Measurements from ENCODE around the gene RPL23. TPM values are rescaled to one million over a fixed set of nuclear protein-coding genes. Genes with fewer than 3 reads are reported as not detected.

The RPL23 gene
- total RNA-seq, 5 donors from 2014 or later (not counting 1 experiment from before 2014, with no cell fraction given): 1,638 to 2,124 (median 1,743) TPM

- ChIA-PET POLR2A (no interaction called here), CTCF (no interaction called here)
- Mint-ChIP-seq H3K4me3 (peak overlapping the region in 2 of 3 donors; percentile 28 to 99), H3K36me3 (peaks cover 26% of the 10 kb centered on the region), H3K9me3 (no peaks in the 10 kb centered on the region), H3K4me1 (peaks cover 88 to 94% (median 91%) of the 10 kb centered on the region in 3 donors), H3K27ac (peak overlapping the region; percentile 75 to 93), H3K27me3 (no peaks in the 10 kb centered on the region)
- no peak overlapping the region for H3K27ac ChIP-seq (ENCODE audit: low read length)
- no peak for ATAC-seq (replicated peaks in 1 of 4)
- 100% methylated on average over 2 of the region's 8 CpGs for WGBS (ENCODE audit: insufficient coverage)
- no peaks in the 10 kb centered on the region for H3K9me3 ChIP-seq
- no peaks in the 10 kb centered on the region for H3K27me3 ChIP-seq (replicated peaks in 1 of 2; ENCODE audit: control insufficient read depth in 2 of 2, extremely low read depth in 1 of 2, insufficient read depth in 2 of 2, low read length in 1 of 2)
- H3K4me1 ChIP-seq (ENCODE audit: control insufficient read depth in 1 of 2, extremely low read depth in 1 of 2, insufficient read depth in 2 of 2, low read length in 2 of 2): peaks cover 73 to 99% of the 10 kb centered on the region in 2 experiments
- peaks cover 15 to 66% of the 10 kb centered on the region in 2 donors for H3K36me3 ChIP-seq (ENCODE audit: control insufficient read depth in 2 of 2, extremely low read depth in 1 of 2, insufficient read depth in 1 of 2, low read length in 1 of 2)
- no peak for DNase-seq
- H3K4me3 ChIP-seq (ENCODE audit: control insufficient read depth in 1 of 2, extremely low read depth in 1 of 2, low read length in 1 of 2): peak overlapping the region in 1 of 2 donors; percentile 44
Observed at GRCh38 chr17:38886643-38887010, 33.1 kb upstream of the RPL23 start.

DNA sequence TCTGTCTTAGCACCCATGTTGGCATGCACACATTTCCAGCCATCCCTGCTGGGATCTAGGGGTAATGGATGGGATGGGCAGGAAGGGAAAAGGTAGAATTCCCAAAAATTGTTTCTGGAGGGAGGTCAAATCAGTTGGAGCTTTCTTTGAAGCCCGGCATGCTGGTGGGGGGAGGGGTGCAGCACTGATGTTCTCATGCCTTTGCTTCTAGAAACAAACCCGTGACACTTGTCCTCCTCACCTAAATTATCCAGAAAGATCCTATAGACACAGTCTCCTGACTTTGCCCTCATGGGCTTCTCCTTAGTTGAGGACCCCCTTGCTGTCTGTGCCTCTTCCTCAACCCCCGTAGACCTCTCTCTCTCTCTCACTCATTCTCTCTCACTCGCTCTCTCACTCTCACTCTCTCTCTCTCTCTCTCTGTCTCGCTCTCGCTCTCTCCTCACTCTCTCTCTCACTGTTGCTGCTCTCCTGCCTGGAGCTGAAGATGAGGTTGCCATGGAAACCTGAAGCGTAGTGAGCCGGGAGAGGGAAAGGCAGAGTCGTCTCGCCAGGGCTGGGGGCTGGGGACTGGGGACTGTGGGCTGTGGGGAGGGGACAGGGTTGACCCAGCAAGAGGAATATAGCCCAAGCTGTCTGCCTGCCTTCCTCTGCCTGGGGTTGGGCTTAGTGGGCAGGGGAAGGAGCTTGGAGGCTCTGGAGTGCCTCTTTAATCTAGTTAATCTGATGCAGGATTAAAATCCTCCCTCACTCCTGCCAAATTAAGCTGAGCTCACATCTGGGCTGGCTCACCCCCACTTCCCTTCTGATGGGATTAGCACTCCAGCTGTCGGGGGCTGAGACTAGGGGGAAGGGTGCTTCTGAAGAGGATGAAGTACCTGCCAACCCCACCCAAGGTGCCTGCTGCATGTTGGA lies 32.5 kb upstream of the RPL23 start:
- Mint-ChIP-seq H3K4me3 (peak overlapping the region; percentile 15 to 99 (median 29)), H3K27ac (peak overlapping the region; percentile 75 to 93), H3K4me1 (peaks cover 88 to 94% (median 91%) of the 10 kb centered on the region in 3 donors), H3K27me3 (no peaks in the 10 kb centered on the region), H3K36me3 (peaks cover 28% of the 10 kb centered on the region), H3K9me3 (no peaks in the 10 kb centered on the region)
- CTCF ChIA-PET: interaction anchor here in 1 of 2 donors (0.9 kb wide), 1 partner anchor 267 kb away, joined by 4 read pairs; no protein-coding TSS in a partner anchor
- ATAC-seq (replicated peaks in 1 of 4) (no peak), DNase-seq (no peak)
- Histone ChIP-seq H3K27ac (ENCODE audit: low read length) (peak overlapping the region; percentile 3), H3K36me3 (ENCODE audit: control insufficient read depth in 2 of 2, extremely low read depth in 1 of 2, insufficient read depth in 1 of 2, low read length in 1 of 2) (peaks cover 15 to 67% of the 10 kb centered on the region in 2 donors), H3K9me3 (no peaks in the 10 kb centered on the region), H3K4me3 (ENCODE audit: control insufficient read depth in 1 of 2, extremely low read depth in 1 of 2, low read length in 1 of 2) (peak overlapping the region in 1 of 2 donors; percentile 44), H3K4me1 (ENCODE audit: control insufficient read depth in 1 of 2, extremely low read depth in 1 of 2, insufficient read depth in 2 of 2, low read length in 2 of 2) (peaks cover 70 to 99% of the 10 kb centered on the region in 2 experiments), H3K27me3 (replicated peaks in 1 of 2; ENCODE audit: control insufficient read depth in 2 of 2, extremely low read depth in 1 of 2, insufficient read depth in 2 of 2, low read length in 1 of 2) (no peaks in the 10 kb centered on the region)
- 36% methylated on average over 5 of the region's 11 CpGs for WGBS (ENCODE audit: insufficient coverage)
- POLR2A ChIA-PET: interaction anchor here in 1 of 2 donors (0.6 kb wide), 1 partner anchor 13 kb away, joined by 4 read pairs; no protein-coding TSS in a partner anchor

DNA sequence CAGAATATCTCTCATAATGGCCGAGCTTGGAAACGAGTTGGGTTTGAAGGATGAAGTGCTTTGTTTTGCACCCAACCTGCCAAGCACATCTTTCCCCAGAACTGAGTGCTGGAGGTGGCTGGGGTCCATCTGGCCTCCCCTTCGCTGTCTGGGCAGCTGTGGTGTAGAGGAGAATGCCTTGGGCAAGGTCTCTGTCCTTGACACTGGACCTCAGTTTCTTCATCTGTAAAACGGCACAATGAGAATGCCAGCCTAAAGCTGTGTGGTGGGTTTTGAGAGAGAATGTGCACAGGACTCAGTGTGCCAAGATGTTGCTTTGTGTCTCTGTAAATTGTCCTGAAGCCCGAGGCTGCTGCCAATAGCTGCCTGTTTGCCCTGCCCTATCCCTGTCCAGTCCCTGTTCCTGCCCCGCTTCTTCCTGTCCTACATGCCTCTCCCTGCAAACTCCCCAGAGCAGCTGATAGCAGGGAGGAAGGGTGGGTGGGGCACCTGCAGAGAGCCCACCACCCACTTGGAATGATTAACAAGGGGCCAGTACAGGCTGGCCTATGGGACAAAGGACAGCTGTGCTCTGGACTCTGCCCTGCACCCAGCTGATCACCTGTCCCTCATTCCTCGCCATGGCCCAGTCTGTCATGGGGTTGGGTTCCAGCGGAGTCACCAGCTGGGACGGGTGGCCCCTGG lies 31.7 kb upstream of the RPL23 start:
- Histone ChIP-seq H3K36me3 (ENCODE audit: control insufficient read depth in 2 of 2, extremely low read depth in 1 of 2, insufficient read depth in 1 of 2, low read length in 1 of 2) (peaks cover 15 to 72% of the 10 kb centered on the region in 2 donors), H3K4me1 (ENCODE audit: control insufficient read depth in 1 of 2, extremely low read depth in 1 of 2, insufficient read depth in 2 of 2, low read length in 2 of 2) (peaks cover 68 to 99% of the 10 kb centered on the region in 2 experiments), H3K9me3 (no peaks in the 10 kb centered on the region), H3K27ac (ENCODE audit: low read length) (peak overlapping the region; percentile 3), H3K4me3 (ENCODE audit: control insufficient read depth in 1 of 2, extremely low read depth in 1 of 2, low read length in 1 of 2) (peak overlapping the region in 1 of 2 donors; percentile 7), H3K27me3 (replicated peaks in 1 of 2; ENCODE audit: control insufficient read depth in 2 of 2, extremely low read depth in 1 of 2, insufficient read depth in 2 of 2, low read length in 1 of 2) (no peaks in the 10 kb centered on the region)
- ATAC-seq (replicated peaks in 1 of 4) (no peak), DNase-seq (no peak)
- ChIA-PET CTCF (interaction anchor here in 1 of 2 donors (0.9 kb wide), 1 partner anchor 268 kb away, joined by 4 read pairs; no protein-coding TSS in a partner anchor), POLR2A (interaction anchor here in 1 of 2 donors (0.6 kb wide), 1 partner anchor 13 kb away, joined by 4 read pairs; no protein-coding TSS in a partner anchor)
- H3K36me3 Mint-ChIP-seq: peaks cover 25% of the 10 kb centered on the region
- peaks cover 88 to 94% (median 91%) of the 10 kb centered on the region in 3 donors for H3K4me1 Mint-ChIP-seq
- H3K9me3 Mint-ChIP-seq: no peaks in the 10 kb centered on the region
- H3K27me3 Mint-ChIP-seq: no peaks in the 10 kb centered on the region
- 91% methylated on average over 2 of the region's 9 CpGs for WGBS (ENCODE audit: insufficient coverage)
- H3K4me3 Mint-ChIP-seq: peak overlapping the region in 2 of 3 donors; percentile 29 to 99
- peak overlapping the region; percentile 75 to 93 for H3K27ac Mint-ChIP-seq

GRCh38 chr17:38883592-38884526 lies 30.3 kb upstream of the RPL23 start:
- Mint-ChIP-seq H3K4me1 (peaks cover 88 to 91% (median 90%) of the 10 kb centered on the region in 3 donors), H3K27me3 (no peaks in the 10 kb centered on the region), H3K36me3 (peaks cover 21% of the 10 kb centered on the region), H3K4me3 (peak overlapping the region; percentile 62 to 99 (median 64)), H3K27ac (peak overlapping the region; percentile 93 to 96), H3K9me3 (no peaks in the 10 kb centered on the region)
- ATAC-seq (replicated peaks in 1 of 4) (peak in 3 of 4 experiments; percentile 17 to 50 (median 18)), DNase-seq (no peak)
- H3K9me3 ChIP-seq: no peaks in the 10 kb centered on the region
- H3K27ac ChIP-seq (ENCODE audit: low read length): peak overlapping the region; percentile 54
- H3K27me3 ChIP-seq (replicated peaks in 1 of 2; ENCODE audit: control insufficient read depth in 2 of 2, extremely low read depth in 1 of 2, insufficient read depth in 2 of 2, low read length in 1 of 2): no peaks in the 10 kb centered on the region
- ChIA-PET POLR2A (interaction anchor here (0.5 to 0.7 kb wide), 5 partner anchors 14 to 1741 kb away, joined by 3 to 4 read pairs (median 3); no protein-coding TSS in a partner anchor), CTCF (interaction anchor here in 1 of 2 donors (0.6 kb wide), 2 partner anchors 43 to 964 kb away, joined by 3 read pairs; no protein-coding TSS in a partner anchor)
- peaks cover 69 to 99% of the 10 kb centered on the region in 2 experiments for H3K4me1 ChIP-seq (ENCODE audit: control insufficient read depth in 1 of 2, extremely low read depth in 1 of 2, insufficient read depth in 2 of 2, low read length in 2 of 2)
- H3K4me3 ChIP-seq (ENCODE audit: control insufficient read depth in 1 of 2, extremely low read depth in 1 of 2, low read length in 1 of 2): peak overlapping the region in 1 of 2 donors; percentile 52
- H3K36me3 ChIP-seq (ENCODE audit: control insufficient read depth in 2 of 2, extremely low read depth in 1 of 2, insufficient read depth in 1 of 2, low read length in 1 of 2): peaks cover 15 to 81% of the 10 kb centered on the region in 2 donors
- WGBS (ENCODE audit: insufficient coverage): 13% methylated on average over 2 of the region's 19 CpGs

DNA sequence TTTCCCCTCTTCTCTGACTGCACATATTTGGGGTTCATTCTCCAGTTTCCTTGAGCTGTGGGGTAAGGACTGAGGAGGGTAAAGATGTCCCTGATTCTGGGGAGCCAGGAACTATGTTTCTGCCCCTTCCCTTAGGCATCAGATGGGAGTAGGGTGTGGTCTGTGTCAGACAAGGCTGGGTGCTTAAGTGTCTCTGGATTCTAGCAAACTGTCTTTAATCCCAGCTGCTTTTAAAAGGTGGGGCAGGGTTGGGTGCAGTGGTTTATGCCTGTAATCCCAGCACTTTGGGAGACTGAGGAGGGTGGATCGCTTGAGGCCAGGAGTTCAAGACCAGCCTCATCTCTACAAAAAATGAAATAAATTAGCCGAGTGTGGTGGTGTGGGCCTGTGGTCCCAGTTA lies 29.3 kb upstream of the RPL23 start:
- peak overlapping the region; percentile 93 to 96 for H3K27ac Mint-ChIP-seq
- no peaks in the 10 kb centered on the region for H3K9me3 Mint-ChIP-seq
- peaks cover 29% of the 10 kb centered on the region for H3K36me3 Mint-ChIP-seq
- Histone ChIP-seq H3K9me3 (no peaks in the 10 kb centered on the region), H3K4me3 (ENCODE audit: control insufficient read depth in 1 of 2, extremely low read depth in 1 of 2, low read length in 1 of 2) (peak overlapping the region in 1 of 2 donors; percentile 3), H3K27me3 (replicated peaks in 1 of 2; ENCODE audit: control insufficient read depth in 2 of 2, extremely low read depth in 1 of 2, insufficient read depth in 2 of 2, low read length in 1 of 2) (no peaks in the 10 kb centered on the region), H3K27ac (ENCODE audit: low read length) (peak overlapping the region; percentile 32), H3K4me1 (ENCODE audit: control insufficient read depth in 1 of 2, extremely low read depth in 1 of 2, insufficient read depth in 2 of 2, low read length in 2 of 2) (peaks cover 75 to 100% of the 10 kb centered on the region in 2 experiments), H3K36me3 (ENCODE audit: control insufficient read depth in 2 of 2, extremely low read depth in 1 of 2, insufficient read depth in 1 of 2, low read length in 1 of 2) (peaks cover 11 to 81% of the 10 kb centered on the region in 2 donors)
- DNase-seq: no peak
- 100% methylated on average over 1 of the region's 2 CpGs for WGBS (ENCODE audit: insufficient coverage)
- ChIA-PET POLR2A (no interaction called here), CTCF (no interaction called here)
- no peaks in the 10 kb centered on the region for H3K27me3 Mint-ChIP-seq
- ATAC-seq (replicated peaks in 1 of 4): no peak
- H3K4me3 Mint-ChIP-seq: peak overlapping the region in 2 of 3 donors; percentile 41 to 99
- peaks cover 89 to 91% (median 91%) of the 10 kb centered on the region in 3 donors for H3K4me1 Mint-ChIP-seq

Data from T-cell (primary cell).